ENCODE data around the gene MYO3A. TPM values are rescaled to one million over a fixed set of nuclear protein-coding genes. Genes with fewer than 3 reads are reported as not detected.

Gene MYO3A
- total RNA-seq, 2 experiments from 2014 or later, result not detected

- Mint-ChIP-seq H3K27ac (no peak overlapping the region), H3K4me1 (no peaks in the 10 kb centered on the region), H3K36me3 (no peaks in the 10 kb centered on the region), H3K4me3 (no peak overlapping the region), H3K9me3 (no peaks in the 10 kb centered on the region), H3K27me3 (peaks cover 10% of the 10 kb centered on the region)
- no peak for DNase-seq
- no peak for ATAC-seq (ENCODE audit: low read depth)
- POLR2A ChIA-PET, result no interaction called here
Measured at GRCh38 chr10:26242706-26243350, 308.8 kb downstream of the MYO3A start.

GRCh38 chr10:26243351-26243720 is 309.3 kb downstream of the MYO3A start:
- no peak for DNase-seq
- Mint-ChIP-seq H3K4me1 (no peaks in the 10 kb centered on the region), H3K4me3 (no peak overlapping the region), H3K27me3 (peaks cover 8% of the 10 kb centered on the region), H3K36me3 (no peaks in the 10 kb centered on the region), H3K9me3 (no peaks in the 10 kb centered on the region), H3K27ac (no peak overlapping the region)
- ATAC-seq (ENCODE audit: low read depth), result no peak
- POLR2A ChIA-PET, result no interaction called here

DNA sequence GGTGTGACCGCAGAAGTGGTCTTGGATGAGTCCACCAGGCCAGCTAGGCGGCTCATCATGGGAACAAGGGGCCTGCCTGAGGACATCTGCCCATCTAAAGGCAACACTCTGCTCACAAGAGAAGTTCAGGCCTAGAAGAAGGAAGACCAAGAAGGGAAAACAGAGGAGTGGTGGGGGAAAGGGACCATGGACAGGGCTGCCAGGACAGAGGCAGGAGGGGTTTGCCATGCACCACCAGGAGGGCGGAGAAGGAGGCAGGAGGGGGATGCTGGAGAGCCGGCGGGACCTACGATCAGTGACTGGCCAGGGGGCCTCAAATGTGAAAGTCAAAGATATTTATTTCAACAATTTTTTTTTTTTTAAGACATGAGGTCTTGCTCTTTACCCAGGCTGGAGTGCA is 315.7 kb downstream of the MYO3A start:
- Mint-ChIP-seq H3K9me3 (no peaks in the 10 kb centered on the region), H3K4me3 (no peak overlapping the region), H3K4me1 (no peaks in the 10 kb centered on the region), H3K27ac (no peak overlapping the region), H3K27me3 (peaks cover 2% of the 10 kb centered on the region), H3K36me3 (no peaks in the 10 kb centered on the region)
- ATAC-seq (ENCODE audit: low read depth) (no peak), DNase-seq (no peak)
- POLR2A ChIA-PET, result no interaction called here

DNA sequence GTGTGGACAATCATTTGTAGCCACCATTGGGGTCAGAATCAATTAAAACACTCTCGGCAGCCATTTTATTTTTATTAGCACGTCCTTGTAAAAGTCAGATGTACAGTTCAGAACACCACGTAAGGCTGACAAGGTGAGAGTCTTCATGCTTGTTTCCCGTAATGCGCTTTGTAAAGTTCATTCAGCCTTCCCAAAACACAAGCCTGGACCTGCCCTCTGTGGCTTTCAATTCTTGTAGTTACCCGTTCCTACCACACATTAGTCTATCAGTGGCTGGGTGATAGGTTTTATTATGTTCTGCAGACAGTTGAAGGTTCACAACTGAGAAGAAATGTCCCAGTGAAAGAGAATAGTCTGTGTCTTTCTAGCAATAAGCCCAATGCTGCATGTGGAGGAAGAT is 317.9 kb downstream of the MYO3A start:
- Mint-ChIP-seq H3K4me3 (no peak overlapping the region), H3K9me3 (no peaks in the 10 kb centered on the region), H3K27ac (no peak overlapping the region), H3K27me3 (peaks cover 2% of the 10 kb centered on the region), H3K36me3 (no peaks in the 10 kb centered on the region), H3K4me1 (no peaks in the 10 kb centered on the region)
- POLR2A ChIA-PET, result no interaction called here
- DNase-seq (no peak), ATAC-seq (ENCODE audit: low read depth) (no peak)

GRCh38 chr10:26254616-26255015 is 320.6 kb downstream of the MYO3A start:
- H3K9me3 Mint-ChIP-seq, result no peaks in the 10 kb centered on the region
- no peak overlapping the region for H3K27ac Mint-ChIP-seq
- DNase-seq, result no peak
- H3K4me3 Mint-ChIP-seq, result no peak overlapping the region
- POLR2A ChIA-PET, result no interaction called here
- peaks cover 2% of the 10 kb centered on the region for H3K27me3 Mint-ChIP-seq
- H3K4me1 Mint-ChIP-seq, result no peaks in the 10 kb centered on the region
- H3K36me3 Mint-ChIP-seq, result no peaks in the 10 kb centered on the region
- no peak for ATAC-seq (ENCODE audit: low read depth)

- H3K27me3 Mint-ChIP-seq, result peaks cover 8% of the 10 kb centered on the region
- H3K4me3 Mint-ChIP-seq, result no peak overlapping the region
- H3K36me3 Mint-ChIP-seq, result no peaks in the 10 kb centered on the region
- no peak overlapping the region for H3K27ac Mint-ChIP-seq
- ATAC-seq (ENCODE audit: low read depth) (no peak), DNase-seq (no peak)
- POLR2A ChIA-PET, result no interaction called here
- H3K4me1 Mint-ChIP-seq, result no peaks in the 10 kb centered on the region
- no peaks in the 10 kb centered on the region for H3K9me3 Mint-ChIP-seq
Measured at GRCh38 chr10:26259341-26259740, 325.3 kb downstream of the MYO3A start.

Data from activated naive CD8-positive, alpha-beta T cell treated with anti-CD3 and anti-CD28 coated beads, Interleukin-2, amount 10 ng/mL, durations not matched to agents 7 days and 5 days (primary cell).